SU-DHL-6 (cell line): ENCODE results near the gene IGFL4.

Source experiments
- H2AFZ ChIP-seq: fragments of 200-600 bp; sonication (generic); 2 replicates; pipeline ENCODE4 v1.6.1; 2014; ENCODE audit warnings: low read depth, mild to moderate bottlenecking, moderate library complexity, mixed read lengths, antibody characterized with exemption, low read length; ENCODE audit not compliant: severe bottlenecking
- H3F3A ChIP-seq: fragments of 200-600 bp; shearing (Covaris generic); 2 replicates; pipeline ENCODE4 v1.6.0; 2016; ENCODE audit warnings: antibody characterized with exemption, mild to moderate bottlenecking; ENCODE audit not compliant: insufficient read depth
- H3K27ac ChIP-seq: fragments of 200-600 bp; sonication (generic); 2 replicates; pipeline ENCODE4 v1.5.1; 2016; ENCODE audit warnings: low read depth, mild to moderate bottlenecking, low read length, moderate library complexity, mixed read lengths
- H3K27me3 ChIP-seq: fragments of 200-600 bp; sonication (generic), shearing (Covaris generic); 2 replicates; pipeline ENCODE4 v1.6.0; 2014; ENCODE audit warnings: mild to moderate bottlenecking, low read length
- H3K36me3 ChIP-seq: fragments of 200-600 bp; sonication (generic); 2 replicates; pipeline ENCODE4 v1.6.1; 2014; ENCODE audit warnings: mild to moderate bottlenecking, low read length, mixed read lengths
- H3K4me2 ChIP-seq: fragments of 300-600, 200-600 bp; shearing (Covaris generic), sonication (generic); 2 replicates; pipeline ENCODE4 v1.6.0; 2014; ENCODE audit warnings: low read length, low read depth, mild to moderate bottlenecking; ENCODE audit not compliant: poor library complexity, severe bottlenecking
- H3K4me3 ChIP-seq: fragments of 200-600 bp; sonication (generic); 2 replicates; pipeline ENCODE4 v1.5.1; 2014; ENCODE audit warnings: antibody characterized with exemption, low read length, mild to moderate bottlenecking, mixed read lengths; ENCODE audit not compliant: insufficient read depth, poor library complexity, severe bottlenecking
- H3K79me2 ChIP-seq: fragments of 200-600 bp; sonication (generic); 2 replicates; pipeline ENCODE4 v1.6.1; 2014; ENCODE audit warnings: mild to moderate bottlenecking, low read length, moderate library complexity; ENCODE audit not compliant: insufficient read depth
- H3K9ac ChIP-seq: fragments of 200-600 bp; sonication (generic); 2 replicates; pipeline ENCODE4 v1.7.0; 2014; ENCODE audit warnings: mild to moderate bottlenecking, low read length
- H3K9me2 ChIP-seq: fragments of 200-600 bp; sonication (generic); replicated peaks from 2 replicates; pipeline ENCODE4 v1.6.1; 2014; ENCODE audit warnings: low read length; ENCODE audit not compliant: insufficient read depth
- H3K9me3 ChIP-seq: fragments of 200-600 bp; sonication (generic); 2 replicates; pipeline ENCODE4 v1.6.1; 2014; ENCODE audit warnings: low read length, mixed read lengths; ENCODE audit not compliant: insufficient read depth
- H4K20me1 ChIP-seq: fragments of 200-600 bp; sonication (generic); 2 replicates; pipeline ENCODE4 v1.6.1; 2014; ENCODE audit warnings: low read depth, mild to moderate bottlenecking, antibody characterized with exemption, low read length, moderate library complexity, mixed read lengths
- EZH2phosphoT487 ChIP-seq: fragments of 200-600 bp; sonication (generic), shearing (Covaris generic); conservative IDR thresholded peaks from 2 replicates; pipeline ENCODE4 v1.6.1; 2018; ENCODE audit warnings: mild to moderate bottlenecking, antibody characterized with exemption, low read length, moderate library complexity, mixed read lengths
- TF ChIP-seq, protein P1 (sequence below): fragments of 200-600 bp; sonication (generic); IDR thresholded peaks from one replicate; pipeline ENCODE4 v1.5.1; 2017; ENCODE audit warnings: antibody characterized with exemption, mild to moderate bottlenecking, low read length, moderate library complexity; ENCODE audit not compliant: insufficient read depth, poor library complexity, severe bottlenecking

Gene IGFL4

DNA sequence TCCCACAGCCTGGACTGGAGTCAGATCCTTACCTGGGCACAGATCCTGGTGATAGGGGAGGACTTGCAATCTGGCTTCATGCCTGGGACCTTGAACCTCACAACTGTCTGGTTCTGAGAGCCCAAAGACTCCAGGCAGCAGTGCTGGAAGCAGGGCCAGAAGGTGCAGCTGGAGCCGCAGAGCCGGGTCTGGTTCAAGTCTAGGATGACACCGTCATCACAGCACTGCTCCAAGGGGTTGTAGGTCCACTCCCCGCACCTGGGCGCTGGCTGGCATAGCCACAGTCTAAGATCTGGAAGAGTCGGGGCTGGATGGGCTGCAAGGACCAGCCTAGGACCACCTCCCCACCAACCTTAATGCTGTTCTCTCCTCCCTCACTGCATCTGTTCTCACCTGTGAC lies 677 bp downstream of the IGFL4 start:
- no peaks in the 10 kb centered on the region for H3K9me2 ChIP-seq
- no peaks in the 10 kb centered on the region for H3K9me3 ChIP-seq
- no peak overlapping the region for H3K4me3 ChIP-seq
- no peak overlapping the region for H3K9ac ChIP-seq
- TF ChIP-seq EZH2phosphoT487: no peak
- TF ChIP-seq, protein P1, sequence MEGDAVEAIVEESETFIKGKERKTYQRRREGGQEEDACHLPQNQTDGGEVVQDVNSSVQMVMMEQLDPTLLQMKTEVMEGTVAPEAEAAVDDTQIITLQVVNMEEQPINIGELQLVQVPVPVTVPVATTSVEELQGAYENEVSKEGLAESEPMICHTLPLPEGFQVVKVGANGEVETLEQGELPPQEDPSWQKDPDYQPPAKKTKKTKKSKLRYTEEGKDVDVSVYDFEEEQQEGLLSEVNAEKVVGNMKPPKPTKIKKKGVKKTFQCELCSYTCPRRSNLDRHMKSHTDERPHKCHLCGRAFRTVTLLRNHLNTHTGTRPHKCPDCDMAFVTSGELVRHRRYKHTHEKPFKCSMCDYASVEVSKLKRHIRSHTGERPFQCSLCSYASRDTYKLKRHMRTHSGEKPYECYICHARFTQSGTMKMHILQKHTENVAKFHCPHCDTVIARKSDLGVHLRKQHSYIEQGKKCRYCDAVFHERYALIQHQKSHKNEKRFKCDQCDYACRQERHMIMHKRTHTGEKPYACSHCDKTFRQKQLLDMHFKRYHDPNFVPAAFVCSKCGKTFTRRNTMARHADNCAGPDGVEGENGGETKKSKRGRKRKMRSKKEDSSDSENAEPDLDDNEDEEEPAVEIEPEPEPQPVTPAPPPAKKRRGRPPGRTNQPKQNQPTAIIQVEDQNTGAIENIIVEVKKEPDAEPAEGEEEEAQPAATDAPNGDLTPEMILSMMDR: no peak
- H2AFZ ChIP-seq: no peak overlapping the region
- H3K79me2 ChIP-seq: no peaks in the 10 kb centered on the region
- no peaks in the 10 kb centered on the region for H3K36me3 ChIP-seq
- H3K27me3 ChIP-seq: no peaks in the 10 kb centered on the region
- no peaks in the 10 kb centered on the region for H4K20me1 ChIP-seq
- no peak overlapping the region for H3K4me2 ChIP-seq
- no peak overlapping the region for H3K27ac ChIP-seq
- no peaks in the 10 kb centered on the region for H3F3A ChIP-seq

DNA sequence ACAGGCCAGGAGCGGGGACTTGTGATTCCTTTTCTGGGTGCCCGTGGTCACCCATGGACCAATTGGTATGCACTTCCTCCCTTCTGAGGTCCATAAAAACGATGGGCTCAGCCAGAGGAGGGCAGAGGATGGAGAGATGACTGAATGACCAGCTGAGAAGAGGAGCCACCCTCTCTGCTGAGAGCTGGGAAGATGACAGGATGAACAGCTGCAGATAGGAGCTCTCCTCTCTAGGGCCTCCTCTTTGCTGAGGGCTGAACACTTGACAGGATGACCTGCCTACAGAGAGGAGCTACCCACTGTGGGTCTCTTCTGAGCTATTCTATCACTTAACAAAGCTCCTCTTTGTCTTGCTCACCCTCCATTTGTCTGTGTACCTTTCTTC lies 4.1 kb downstream of the IGFL4 start:
- Histone ChIP-seq H3K9ac (no peak overlapping the region), H3F3A (no peaks in the 10 kb centered on the region), H3K36me3 (no peaks in the 10 kb centered on the region), H4K20me1 (no peaks in the 10 kb centered on the region), H3K4me2 (no peak overlapping the region), H3K9me2 (no peaks in the 10 kb centered on the region), H3K27ac (no peak overlapping the region), H3K4me3 (no peak overlapping the region), H2AFZ (no peak overlapping the region), H3K27me3 (no peaks in the 10 kb centered on the region), H3K79me2 (no peaks in the 10 kb centered on the region), H3K9me3 (peaks cover 5% of the 10 kb centered on the region; the same call in 1 of the 2 replicates)
- TF ChIP-seq, protein P1: no peak
- no peak for TF ChIP-seq EZH2phosphoT487

DNA sequence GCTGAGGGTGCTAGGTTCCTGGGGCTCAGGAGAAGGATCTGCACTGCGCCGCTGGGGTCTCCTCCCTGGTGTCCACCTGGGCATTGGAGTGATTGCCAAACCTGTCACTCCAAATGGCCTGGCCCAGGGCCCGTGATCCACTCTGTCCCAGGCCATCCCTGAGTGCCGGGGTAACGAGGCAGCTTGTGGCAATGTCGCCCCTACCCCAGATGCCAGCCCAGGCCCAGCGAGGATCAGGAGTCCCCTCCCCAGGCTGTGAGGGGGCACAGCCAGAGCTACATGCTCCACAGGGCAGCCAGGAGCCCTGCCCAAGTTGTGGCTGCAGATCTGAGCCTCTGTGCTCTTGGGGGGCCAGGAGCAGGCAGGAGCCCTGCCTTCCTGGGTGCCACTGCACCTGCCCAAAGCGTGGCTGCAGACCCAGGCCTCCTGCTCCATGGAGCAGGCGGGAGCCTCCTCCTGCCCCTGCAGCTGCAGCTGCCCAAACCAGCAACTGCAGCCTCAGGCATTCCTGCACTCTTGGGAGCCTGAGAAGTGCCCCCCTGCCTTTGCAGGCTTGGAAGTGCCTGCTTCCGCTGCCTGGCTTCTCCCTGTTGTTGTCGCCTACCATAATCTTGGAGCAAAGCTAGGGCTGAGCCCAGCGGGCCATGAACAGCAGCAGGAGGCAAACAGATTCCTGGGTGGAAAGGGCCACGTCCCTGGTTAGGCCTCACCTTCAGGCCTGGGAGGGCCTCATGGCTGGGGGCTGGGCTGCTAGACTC lies 4.6 kb downstream of the IGFL4 start:
- no peak overlapping the region for H3K9ac ChIP-seq
- H3K4me2 ChIP-seq: no peak overlapping the region
- no peaks in the 10 kb centered on the region for H3K36me3 ChIP-seq
- no peak overlapping the region for H2AFZ ChIP-seq
- no peaks in the 10 kb centered on the region for H3K9me2 ChIP-seq
- H3K27ac ChIP-seq: no peak overlapping the region
- no peaks in the 10 kb centered on the region for H3K79me2 ChIP-seq
- TF ChIP-seq, protein P1: no peak
- TF ChIP-seq EZH2phosphoT487: no peak
- no peak overlapping the region for H3K4me3 ChIP-seq
- H3K27me3 ChIP-seq: no peaks in the 10 kb centered on the region
- no peaks in the 10 kb centered on the region for H4K20me1 ChIP-seq
- no peaks in the 10 kb centered on the region for H3F3A ChIP-seq
- peaks cover 5% of the 10 kb centered on the region; the same call in 1 of the 2 replicates for H3K9me3 ChIP-seq
